ENCODE results near the gene PHF10.

- no peak for TF ChIP-seq JUND (IDR thresholded peaks at IDR 0.05)
- no peak for TF ChIP-seq CTCF (IDR thresholded peaks at IDR 0.05)
- TF ChIP-seq YY1 (IDR thresholded peaks at IDR 0.05; ENCODE audit: low read depth) = no peak
These were observed 38.4 kb downstream of the PHF10 start for GRCh38 chr6:169685860-169686259.

Measured in SK-N-SH (cell line).